Heart left ventricle (tissue), 13 donors: ENCODE results near the gene USP7.

ENCODE experiments used
- POLR2A ChIP-seq, 2 donors: fragments of 450-650 bp; IDR thresholded peaks; one replicate each; pipeline ENCODE4 v1.6.1; 2017; ENCODE audit warnings: antibody characterized with exemption in 2 of 2, mild to moderate bottlenecking in 2 of 2, moderate library complexity in 2 of 2
- TF ChIP-seq, protein P1 (sequence below), 12 donors: fragments of 200-600 bp; sonication (generic) in 4 of 12; IDR thresholded peaks; one replicate each; pipeline versions ENCODE4 v1.5.0 to v1.8.0; 2018 to 2022; ENCODE audit warnings: antibody characterized with exemption in 12 of 12, mild to moderate bottlenecking in 5 of 12
- donor health status: ischemic (EF 13 %, LVEDD 7.1; RV severe dilation, severe dysfunction).
- donor health status: DM: no; HTN: yes; CAD: no.
- donor health status: DM: no; HTN: no; CAD: no.
- donor health status: ischemic (EF 25% LVEDD 6.9; RV normal size, moderate dysfunction).
- donor health status: ischemic (EF 25% LVEDD 5.7; RV mildly dilated, moderate dysfunction).
- donor health status: ischemic (EF 35%, LVEDD 5.7; RV mildly dilated, moderate dysfunction).
- donor health status: nonischemic (EF 11% LVEDD 7.7; RV severe dilation, severe dysfunction).
- donor health status: DM: yes; HTN: yes; CAD: no.
- donor health status: PGD.
- donor health status: ischemic (EF 29% LVEDD 5.4; RV normal size, mild dysfunction).
- donor health status: nonischemic (EF 23%, LVEDD 6.1; RV moderate dilation, normal function).

GRCh38 chr16:8851761-8852403 is 111.8 kb downstream of the USP7 start:
- TF ChIP-seq, protein P1, sequence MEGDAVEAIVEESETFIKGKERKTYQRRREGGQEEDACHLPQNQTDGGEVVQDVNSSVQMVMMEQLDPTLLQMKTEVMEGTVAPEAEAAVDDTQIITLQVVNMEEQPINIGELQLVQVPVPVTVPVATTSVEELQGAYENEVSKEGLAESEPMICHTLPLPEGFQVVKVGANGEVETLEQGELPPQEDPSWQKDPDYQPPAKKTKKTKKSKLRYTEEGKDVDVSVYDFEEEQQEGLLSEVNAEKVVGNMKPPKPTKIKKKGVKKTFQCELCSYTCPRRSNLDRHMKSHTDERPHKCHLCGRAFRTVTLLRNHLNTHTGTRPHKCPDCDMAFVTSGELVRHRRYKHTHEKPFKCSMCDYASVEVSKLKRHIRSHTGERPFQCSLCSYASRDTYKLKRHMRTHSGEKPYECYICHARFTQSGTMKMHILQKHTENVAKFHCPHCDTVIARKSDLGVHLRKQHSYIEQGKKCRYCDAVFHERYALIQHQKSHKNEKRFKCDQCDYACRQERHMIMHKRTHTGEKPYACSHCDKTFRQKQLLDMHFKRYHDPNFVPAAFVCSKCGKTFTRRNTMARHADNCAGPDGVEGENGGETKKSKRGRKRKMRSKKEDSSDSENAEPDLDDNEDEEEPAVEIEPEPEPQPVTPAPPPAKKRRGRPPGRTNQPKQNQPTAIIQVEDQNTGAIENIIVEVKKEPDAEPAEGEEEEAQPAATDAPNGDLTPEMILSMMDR (IDR thresholded peaks at IDR 0.05): no peak
- TF ChIP-seq POLR2A (IDR thresholded peaks at IDR 0.05): no peak
